Urothelium cell line (cell line): ENCODE data around the gene EPC1.
"Not testable (repeated sequence)": the region's sequence is repeated elsewhere in the genome, so short reads cannot be mapped to it uniquely, and the experiment has no call there.

Experiments
- DNase-seq: peaks from one replicate; pipeline ENCODE4 v3.0.0; 2011; ENCODE audit warnings: low spot score, mixed read lengths
- FAIRE-seq: peaks from 2 replicates; lab custom pipeline; 2011; peaks lifted over from hg19 to GRCh38; lab: Jason Lieb, UNC

The EPC1 gene

DNA sequence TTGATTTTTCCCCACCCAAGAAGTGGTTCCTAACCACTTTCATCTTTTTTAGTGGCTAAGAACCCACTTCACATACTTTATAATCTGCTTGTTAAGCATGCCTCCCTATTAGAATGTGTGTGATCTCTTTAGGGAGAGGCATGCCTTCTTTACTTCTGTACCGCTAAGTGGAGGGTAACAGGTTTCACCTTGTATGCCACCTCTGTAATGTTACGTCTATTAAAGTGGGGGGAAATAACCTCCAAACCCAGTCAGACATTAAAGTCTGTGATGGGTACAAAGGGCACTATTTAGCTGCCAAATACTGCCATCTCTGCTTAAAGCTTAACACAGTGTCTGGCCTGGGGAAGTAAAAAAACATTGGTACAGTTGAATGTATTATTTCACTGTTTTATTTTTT, 51.9 kb downstream of the EPC1 start:
- DNase-seq = no peak
- FAIRE-seq = no peak

DNA sequence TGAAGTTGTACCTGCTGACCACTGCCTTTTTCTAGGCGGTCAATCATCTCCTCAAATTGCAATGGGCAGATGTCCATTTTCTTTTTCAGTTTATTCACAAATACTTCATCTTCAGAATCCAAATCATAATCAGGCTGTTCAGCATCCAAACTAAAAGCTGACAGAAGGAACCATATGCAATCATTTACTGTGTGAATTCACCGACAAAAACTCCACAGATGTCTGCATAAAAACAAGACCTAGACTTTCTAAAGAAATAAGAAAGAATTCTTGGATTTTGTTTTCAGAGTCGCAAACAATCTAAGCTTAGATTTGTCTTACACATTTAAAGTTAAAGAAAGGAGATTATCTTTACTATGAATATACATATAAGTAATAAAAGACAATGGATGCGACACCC, 53.4 kb downstream of the EPC1 start:
- DNase-seq (no peak), FAIRE-seq (no peak)

DNA sequence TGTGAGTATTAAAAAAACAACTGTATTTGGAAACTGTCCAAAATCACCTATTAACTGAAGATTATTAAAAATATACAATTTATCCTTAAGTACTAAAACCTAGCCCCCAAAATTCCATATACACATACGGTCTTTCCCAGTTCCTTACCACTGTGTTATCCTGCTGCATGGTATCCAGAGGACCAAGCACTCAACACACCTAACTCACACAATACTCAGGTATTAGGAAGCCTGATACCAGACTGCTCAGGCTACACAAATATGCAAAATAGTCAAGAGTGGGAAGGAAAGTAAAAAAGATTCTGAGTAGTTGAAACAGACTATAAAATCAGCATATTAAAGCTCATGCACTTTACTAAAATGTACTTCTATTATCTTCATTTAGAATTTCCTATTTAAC, 67.2 kb downstream of the EPC1 start:
- no peak for FAIRE-seq
- no peak for DNase-seq

DNA sequence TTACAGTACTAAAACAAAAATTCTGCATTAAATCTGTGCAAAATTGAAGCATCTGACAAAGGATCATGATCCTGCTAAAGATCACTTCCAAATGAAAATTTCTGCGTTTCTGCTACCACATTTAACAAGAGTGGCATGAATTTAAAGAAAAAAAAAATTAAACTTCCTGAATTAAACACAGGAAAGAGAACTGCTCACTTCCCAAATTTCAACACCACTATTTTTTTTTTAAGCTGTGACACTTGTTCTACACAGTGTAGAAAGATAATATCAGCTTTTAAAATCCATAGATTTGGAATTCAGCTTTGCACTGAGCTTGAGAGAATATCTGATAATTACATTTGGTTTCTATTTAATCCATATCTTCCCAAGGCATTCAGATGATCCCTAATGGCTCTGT, 73.6 kb downstream of the EPC1 start:
- FAIRE-seq = no peak
- no peak for DNase-seq

DNA sequence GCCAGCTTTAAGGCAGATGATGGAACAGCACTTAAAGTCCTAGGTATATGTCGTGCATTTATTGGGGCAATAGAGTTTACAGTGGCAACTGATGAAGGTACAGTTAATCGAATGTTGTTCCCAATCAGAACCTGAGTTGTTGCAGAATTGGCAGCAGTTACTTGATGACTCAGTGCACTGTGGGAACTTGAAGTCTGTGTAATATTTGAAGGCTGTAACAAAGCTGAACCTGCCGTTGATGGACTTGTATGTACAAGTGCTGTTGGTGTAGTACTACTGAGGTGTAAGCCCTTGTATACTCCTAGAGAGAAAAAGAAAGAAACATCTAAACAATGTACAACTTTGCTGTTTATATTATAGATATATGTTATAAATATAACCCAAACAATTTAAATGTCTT, 75.3 kb downstream of the EPC1 start:
- no peak for FAIRE-seq
- DNase-seq = no peak

DNA sequence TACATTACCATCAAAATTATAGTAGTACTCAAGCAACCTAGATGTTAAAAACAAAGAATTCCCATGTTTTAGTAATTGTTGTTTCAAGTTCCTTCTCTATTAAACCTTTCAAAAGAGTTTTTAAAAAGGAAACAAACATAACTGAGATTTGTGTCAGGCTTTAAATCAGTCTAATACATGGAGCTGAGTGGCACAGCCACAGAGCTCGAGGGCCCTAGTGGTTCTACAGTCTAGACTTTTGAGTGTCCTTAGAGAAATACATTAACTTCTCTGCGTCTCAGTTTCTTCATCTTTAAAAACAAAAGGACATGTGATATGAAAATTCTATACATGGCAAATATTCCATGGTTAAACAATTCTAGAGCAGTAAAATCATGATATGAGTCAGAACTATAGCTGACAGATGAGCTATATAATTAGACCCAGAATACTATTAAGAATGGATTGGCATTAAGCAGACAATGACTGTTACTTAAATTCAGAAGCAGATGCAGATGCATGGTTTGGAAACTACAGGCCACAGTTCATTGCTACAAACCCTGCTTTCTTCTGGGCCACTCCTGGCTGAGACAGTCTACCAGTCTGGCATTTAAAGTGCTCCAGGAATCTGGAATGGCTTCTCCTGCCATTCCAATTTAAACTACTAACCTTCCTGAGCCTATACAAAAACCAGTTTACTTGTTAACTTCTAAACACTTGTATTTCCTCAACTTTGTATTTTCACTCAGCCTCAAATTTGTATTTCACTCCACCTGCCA, 77.4 kb downstream of the EPC1 start:
- DNase-seq (no peak), FAIRE-seq (no peak)

DNA sequence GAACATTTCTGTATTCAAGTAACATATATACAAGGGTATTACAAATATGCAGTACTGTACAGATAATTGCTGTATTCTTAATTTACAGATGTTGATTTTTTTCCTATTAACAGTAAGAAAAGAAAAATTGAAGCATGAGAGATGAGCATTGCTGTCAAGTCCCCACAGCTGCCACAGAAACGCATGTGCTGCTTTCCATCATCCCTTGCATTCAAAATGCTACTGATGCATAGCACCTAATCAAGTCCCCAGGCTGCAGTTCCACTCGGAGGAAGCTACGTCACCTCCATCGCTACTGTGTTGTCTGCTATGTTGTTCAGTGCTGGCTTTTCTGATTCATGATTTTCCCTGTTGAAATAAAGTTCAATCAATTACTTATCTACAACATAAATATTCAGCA, 78.2 kb downstream of the EPC1 start:
- FAIRE-seq = no peak
- no peak for DNase-seq

DNA sequence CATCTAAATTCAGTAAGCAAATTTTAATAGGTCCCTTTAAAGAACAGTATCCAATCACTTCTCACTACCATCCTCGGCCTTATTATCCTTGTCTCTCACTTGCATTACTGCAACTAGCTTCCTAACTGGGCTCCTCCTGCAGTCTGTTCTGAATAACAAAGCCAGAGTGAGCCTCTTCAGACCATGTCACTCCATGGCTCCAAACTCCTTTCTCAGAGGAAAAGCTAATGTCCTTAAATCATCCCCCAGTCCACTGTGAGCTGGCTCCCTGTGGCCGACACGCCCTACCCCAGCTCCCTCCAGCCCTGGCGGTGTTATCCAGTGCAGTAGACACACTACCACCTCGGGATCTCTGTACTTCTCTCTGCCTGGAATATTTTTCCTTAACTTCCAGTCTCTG, 80.0 kb downstream of the EPC1 start:
- FAIRE-seq (no peak), DNase-seq (no peak)

DNA sequence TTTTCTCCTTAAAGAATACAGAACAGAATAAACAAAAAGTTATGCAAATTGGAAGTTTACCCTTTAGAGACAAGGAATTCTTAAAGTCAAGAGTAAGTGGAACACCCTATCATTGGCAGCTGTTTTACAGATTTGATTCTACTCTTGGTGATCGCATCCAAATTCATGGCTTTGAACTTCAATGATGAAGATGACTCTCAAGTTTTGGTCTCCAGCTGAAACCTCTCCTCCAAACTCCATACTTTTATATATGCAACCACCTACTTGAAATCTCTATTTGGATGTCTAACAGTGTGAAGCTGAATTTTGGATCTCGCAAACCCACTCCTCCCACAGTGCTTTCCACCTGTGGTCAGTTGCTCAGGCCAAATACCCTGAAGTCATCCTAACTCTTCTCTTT, 80.4 kb downstream of the EPC1 start:
- FAIRE-seq (no peak), DNase-seq (no peak)

DNA sequence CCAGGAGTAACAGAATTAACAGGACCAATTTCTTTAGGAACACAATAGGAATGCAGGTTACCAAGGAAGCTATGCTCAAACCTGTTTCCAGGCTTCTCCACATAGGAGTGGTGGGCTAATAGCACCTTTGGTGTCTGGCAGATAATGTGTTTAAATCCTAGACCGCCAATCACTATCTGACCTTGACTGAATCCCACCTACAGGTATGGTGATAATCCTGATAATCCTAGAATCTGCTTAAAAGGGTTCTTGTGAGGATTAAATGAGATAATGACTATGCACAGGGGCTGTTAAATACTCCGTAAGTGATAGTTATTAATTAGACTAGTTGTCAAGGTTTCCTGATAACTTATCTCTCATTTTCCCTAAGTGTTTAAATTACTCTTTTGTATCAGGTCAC, 81.2 kb downstream of the EPC1 start:
- no peak for FAIRE-seq
- no peak for DNase-seq

DNA sequence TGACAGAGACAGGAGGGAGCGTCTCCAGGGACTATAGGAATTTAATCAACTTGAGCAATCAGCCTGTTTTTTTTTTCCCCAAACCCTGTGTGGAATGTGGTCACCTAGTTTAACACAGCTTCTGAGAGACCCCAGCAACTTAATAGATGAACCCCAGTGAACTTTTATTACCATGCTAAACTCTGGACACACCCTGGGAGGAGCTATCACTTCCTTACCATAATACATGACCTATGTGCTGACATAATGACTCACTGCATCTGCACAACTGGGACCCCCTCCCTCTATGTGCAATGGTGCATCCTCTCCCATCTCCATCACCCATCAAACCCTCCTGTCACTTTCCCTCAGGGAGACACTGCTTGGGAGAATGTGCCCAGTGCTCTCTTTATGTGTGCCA, 83.7 kb downstream of the EPC1 start:
- no peak for DNase-seq
- FAIRE-seq = no peak

DNA sequence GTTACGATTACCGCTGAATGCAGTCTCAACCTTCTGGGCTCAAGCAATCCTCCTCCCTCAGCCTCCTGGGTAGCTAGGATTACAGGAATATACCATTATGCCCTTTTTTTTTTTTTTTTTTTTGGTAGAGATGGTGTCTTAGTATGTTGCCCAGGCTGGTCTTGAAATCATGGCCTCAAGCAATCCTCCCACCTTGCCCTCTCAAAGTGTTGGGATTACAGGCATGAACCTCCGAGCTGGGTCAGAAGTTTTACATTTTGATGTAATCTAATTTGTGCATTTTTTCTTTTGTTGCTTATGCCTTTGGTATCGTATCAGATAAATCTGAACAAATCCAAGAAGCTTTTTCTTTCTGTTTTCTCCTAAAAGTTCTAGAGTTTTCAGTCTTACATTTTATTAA, 87.4 kb downstream of the EPC1 start:
- FAIRE-seq (no peak), DNase-seq (no peak)

DNA sequence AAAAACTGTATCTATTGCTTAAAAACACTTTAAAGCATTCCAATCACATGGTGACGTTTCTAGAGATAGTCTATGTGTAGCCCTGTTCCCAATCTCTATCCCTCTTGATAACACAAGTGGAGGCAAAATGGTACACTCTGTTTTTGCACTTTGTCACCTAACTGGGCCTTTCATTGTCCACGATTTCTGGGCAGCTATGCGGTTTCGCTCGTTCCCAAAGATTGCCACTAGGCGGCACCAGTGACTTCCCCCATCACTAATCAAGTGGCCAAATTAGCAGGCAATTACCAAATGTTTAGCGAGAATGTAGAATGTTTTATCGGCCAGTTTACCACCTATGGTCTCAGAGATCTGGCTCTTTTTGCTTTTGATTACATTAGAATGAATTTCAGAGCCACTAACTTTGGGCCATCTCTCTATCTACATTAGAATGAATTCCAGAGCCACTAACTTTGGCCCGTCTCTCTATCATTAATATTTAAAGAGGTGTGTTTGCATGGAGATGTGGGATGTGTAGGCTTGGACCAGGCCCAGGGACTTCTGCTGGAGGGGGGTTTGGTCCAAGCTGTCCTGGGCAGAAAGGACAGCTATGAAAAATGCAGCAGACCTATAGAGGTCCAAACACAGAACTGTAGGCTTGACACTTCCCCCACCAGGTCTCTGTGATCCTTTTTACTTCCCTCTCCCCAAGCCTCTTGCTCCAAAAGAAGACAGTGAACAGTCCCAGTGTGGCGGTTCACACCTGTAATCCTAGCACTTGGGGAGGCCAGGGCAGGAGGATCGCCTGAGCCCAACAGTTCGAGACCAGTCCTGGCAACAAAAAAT, 90.1 kb downstream of the EPC1 start:
- FAIRE-seq (peak; percentile 32), DNase-seq (peak; percentile 59)

DNA sequence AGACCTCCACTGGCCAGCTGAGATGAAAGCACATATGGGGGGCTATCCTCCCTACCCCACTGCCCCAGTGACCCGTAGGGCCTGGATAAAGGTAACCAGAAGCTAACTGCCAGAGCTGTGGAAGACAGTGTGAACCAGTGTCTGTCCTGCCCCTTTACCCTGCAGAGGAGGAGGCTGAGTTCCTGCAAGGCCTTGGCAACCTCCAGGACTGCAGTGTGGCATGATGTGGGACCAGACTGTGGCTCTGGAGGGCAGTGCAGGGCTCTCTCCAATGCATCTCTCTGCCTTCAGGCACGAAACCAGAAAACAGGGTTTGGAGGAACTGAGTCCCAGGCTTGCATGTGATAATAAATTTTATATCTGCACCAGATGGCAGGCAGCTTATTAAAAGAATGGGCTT, 93.1 kb downstream of the EPC1 start:
- DNase-seq = no peak
- no peak for FAIRE-seq

DNA sequence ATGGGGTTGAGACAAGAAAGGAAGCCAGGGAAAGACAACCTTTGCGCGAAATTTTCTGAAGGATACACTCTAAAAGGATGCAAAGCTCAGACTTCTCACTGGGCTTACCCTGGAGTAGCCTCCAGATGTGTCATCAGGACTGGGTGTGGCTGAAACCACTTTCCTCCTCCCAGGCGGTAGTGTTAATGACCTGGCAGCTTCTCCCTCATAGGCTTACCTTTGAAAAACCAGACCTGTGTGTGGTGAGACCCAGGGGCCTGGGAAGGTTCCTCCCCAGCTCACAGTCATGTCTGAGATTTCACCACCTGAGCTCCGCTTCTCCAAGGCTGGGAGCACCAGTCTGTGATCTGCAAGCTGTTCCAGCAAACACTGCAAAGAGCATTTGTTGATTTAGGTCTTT, 93.7 kb downstream of the EPC1 start:
- DNase-seq (peak; percentile 37), FAIRE-seq (no peak)

DNA sequence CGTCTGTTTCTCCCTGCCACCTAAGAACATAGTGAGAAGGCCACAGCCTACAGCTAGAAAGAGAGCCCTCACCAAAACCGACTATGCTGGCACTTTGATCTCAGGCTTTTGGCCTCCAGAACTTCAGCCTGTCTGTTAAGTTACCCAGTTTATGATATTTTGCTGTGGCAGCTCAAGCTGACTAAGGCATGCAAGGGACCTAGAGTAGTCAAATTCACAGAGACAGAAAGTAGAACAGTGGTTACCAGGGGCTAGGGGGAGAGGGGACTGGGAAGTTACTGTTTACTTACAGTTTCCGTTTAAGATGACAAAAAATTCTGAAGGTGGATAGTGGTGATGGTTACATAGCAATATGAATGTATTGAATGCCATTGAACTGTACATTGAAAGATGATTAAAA, 96.5 kb downstream of the EPC1 start:
- DNase-seq, FAIRE-seq: not testable (repeated sequence)

DNA sequence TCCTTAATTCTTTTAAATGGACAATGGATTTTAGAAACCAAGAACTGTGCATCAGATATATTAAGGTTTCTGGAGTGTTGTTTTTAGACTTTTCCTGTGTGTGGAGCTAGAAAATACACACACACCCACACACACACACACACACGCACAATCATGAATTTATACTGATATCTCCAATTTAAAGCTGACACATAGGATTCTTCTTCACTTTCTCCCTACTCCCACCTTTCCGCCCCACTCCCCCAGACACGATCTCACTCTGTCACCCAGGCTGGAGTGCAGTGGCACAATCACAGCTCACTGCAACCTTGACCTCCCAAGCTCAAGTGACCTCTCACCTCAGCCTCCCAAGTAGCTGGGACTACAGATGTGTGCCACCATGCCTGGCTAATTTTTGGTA, 100.3 kb downstream of the EPC1 start:
- FAIRE-seq = no peak
- no peak for DNase-seq

DNA sequence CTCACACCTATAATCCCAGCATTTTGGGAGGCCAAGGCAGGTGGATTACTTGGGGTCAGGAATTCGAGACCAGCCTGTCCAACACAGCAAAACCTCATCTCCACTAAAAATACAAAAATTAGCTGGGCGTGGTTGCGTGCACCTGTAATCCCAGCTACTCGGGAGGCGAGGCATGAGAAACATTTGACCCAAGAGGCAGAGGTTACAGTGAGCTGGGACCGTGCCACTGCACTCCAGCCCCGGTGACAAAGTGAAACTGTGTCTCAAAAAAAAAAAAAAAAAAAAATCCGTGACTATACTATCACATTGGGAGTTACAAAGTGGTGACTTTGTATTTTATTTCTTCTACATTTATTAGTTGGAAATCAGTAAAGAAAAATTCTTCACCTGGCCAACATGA, 101.2 kb downstream of the EPC1 start:
- no peak for DNase-seq
- no peak for FAIRE-seq

DNA sequence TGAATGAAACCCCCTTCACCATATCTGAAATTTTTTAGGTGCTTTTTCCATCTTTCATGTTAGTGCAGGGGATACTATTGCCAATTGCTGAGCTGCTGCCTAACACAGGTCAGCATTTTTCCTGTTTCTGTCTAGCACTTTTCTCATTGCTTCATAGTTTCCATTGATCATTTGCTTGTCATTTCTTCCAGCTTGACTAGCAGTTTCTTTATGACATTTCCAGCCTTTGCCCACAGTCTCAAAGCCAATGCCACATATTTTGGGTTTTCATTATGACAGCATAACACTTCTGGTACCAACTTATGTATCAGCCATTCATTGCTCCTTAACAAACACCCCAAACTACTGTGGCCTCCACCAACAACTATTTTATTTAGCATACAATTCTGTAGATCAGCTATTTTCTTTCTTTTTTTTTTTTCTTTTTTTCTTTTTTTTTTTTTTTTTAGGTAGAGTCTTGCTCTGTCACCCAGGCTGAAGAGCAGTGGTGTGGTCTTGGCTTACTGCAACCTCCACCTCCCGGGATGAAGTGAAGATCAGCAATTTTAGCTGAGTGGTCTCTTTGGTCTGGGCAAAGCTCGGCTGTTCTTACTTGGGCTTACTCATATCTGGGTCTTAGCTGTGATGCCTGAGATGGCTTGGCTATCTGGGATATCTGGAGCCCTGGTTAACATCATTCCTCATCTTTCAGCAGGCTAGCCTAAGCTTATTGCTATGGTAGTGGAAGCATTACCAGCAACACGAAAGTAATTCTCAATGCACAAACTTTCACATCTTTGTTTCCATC, 102.3 kb downstream of the EPC1 start:
- no peak for FAIRE-seq
- DNase-seq = no peak

DNA sequence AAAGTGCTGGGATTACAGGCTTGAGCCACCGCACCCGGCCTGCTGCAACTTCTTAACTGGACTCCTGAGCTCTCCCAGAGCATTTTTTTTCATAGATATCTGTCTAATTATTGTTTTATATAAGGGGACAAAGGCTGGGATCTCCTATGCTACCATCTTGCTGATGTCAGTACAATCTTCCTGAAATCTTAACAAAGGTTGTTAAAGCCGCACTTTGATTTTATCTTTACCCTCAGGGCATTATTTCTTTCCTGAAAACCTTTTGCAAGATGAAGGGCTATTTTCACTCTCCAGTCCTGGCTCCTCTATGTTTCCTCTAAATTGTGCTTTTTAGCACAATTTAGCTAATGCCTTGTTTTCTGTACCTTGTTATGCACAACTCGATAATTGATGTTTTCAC, 102.9 kb downstream of the EPC1 start:
- DNase-seq = no peak
- no peak for FAIRE-seq

DNA sequence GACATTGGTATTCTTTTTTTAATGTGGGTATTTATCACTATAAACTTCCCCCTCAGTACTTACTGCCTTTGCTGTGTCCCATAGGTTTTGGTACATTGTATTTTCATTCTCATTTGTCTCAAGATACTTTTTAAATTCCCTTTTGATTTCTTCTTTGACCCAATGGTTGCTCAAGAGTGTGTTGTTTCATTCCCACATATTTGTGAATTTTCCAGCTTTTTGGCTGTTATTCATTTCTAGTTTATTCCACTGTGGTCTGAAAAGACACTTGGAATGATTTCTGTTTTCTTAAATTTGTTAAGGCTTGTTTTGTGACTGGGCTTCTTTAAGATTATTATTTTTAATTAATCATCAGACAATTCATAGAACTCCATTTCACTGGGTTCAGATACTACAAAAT, 105.0 kb downstream of the EPC1 start:
- FAIRE-seq = no peak
- DNase-seq = no peak

DNA sequence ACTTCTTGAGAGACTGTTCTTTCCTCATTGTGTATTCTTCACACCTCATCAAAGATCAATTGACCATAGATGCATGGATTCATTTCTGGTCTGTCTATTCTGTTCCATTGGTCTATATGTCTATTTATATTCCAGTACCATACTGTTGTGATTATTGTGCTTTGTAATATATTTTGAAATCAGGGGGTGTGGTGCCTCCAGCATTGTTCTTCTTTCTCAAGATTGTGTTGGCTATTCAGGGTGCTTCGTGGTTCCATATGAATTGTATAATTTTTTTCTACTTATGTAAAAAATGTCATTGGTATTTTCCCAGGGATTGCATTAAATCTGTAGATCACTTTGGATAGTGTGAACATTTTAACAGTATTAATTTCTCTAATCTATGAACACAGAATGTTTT, 106.5 kb downstream of the EPC1 start:
- DNase-seq = no peak
- no peak for FAIRE-seq
